Measurements from ENCODE around the gene SLC17A2.

- TF ChIP-seq POLR2A (IDR thresholded peaks at IDR 0.05) (no peak), CTCF (IDR thresholded peaks at IDR 0.05) (no peak)
Observed at GRCh38 chr6:25875563-25875905, 55.0 kb downstream of the SLC17A2 start.

Data from gastroesophageal sphincter (tissue), 3 donors.